OCI-LY1 (cell line): ENCODE results near the gene KRT77.

Experiments used
- CTCF ChIP-seq: fragments of 200-600 bp; sonication (generic), shearing (Covaris generic); IDR thresholded peaks from 2 replicates; pipeline ENCODE4 v1.5.1; 2017; ENCODE audit warnings: mild to moderate bottlenecking, antibody characterized with exemption, low read length, moderate library complexity, mixed read lengths
- EZH2 ChIP-seq: fragments of 200-600 bp; sonication (generic), shearing (Covaris generic); IDR thresholded peaks from 2 replicates; pipeline ENCODE4 v1.8.0; 2017; ENCODE audit warnings: borderline replicate concordance, mixed run types, mild to moderate bottlenecking, antibody characterized with exemption, low read length, moderate library complexity, mixed read lengths

- TF ChIP-seq CTCF (no peak), EZH2 (no peak)
These were observed 36.6 kb upstream of the KRT77 start for GRCh38 chr12:52739963-52740362.
